CD4-positive, alpha-beta T cell treated with Interleukin-15 for 4 hours (primary cell): ENCODE measurements around the gene CACNA1E.

Source experiments
- DNase-seq: peaks from one replicate; pipeline ENCODE4 v3.0.0-alpha.2; 2020; ENCODE audit warnings: low spot score

CACNA1E gene

GRCh38 chr1:181483285-181484195, at the start of gene CACNA1E:
Gene CACNA1E, plus strand, starts transcription at chr1:181483517. Its CDS starts 228 bp downstream, at chr1:181483745.
- DNase-seq = no peak

- DNase-seq = no peak
Measured at GRCh38 chr1:181433931-181434330, 49.4 kb upstream of the CACNA1E start.

GRCh38 chr1:181438013-181438412, 45.3 kb upstream of the CACNA1E start:
- DNase-seq = no peak

GRCh38 chr1:181440510-181440909, 42.8 kb upstream of the CACNA1E start:
- no peak for DNase-seq

GRCh38 chr1:181442181-181442525, 41.2 kb upstream of the CACNA1E start:
- DNase-seq = no peak

GRCh38 chr1:181443231-181443853, 40.0 kb upstream of the CACNA1E start:
- no peak for DNase-seq

- DNase-seq = no peak
Measured at GRCh38 chr1:181445436-181445835, 37.9 kb upstream of the CACNA1E start.

GRCh38 chr1:181448461-181448860, 34.9 kb upstream of the CACNA1E start:
- DNase-seq = no peak

- no peak for DNase-seq
Measured at GRCh38 chr1:181451661-181452230, 31.6 kb upstream of the CACNA1E start.

- DNase-seq = no peak
Measured at GRCh38 chr1:181452746-181453145, 30.6 kb upstream of the CACNA1E start.

- DNase-seq = no peak
Measured at GRCh38 chr1:181453541-181454201, 29.6 kb upstream of the CACNA1E start.

- no peak for DNase-seq
Measured at GRCh38 chr1:181456551-181456950, 26.8 kb upstream of the CACNA1E start.

- no peak for DNase-seq
Measured at GRCh38 chr1:181458419-181458818, 24.9 kb upstream of the CACNA1E start.

- no peak for DNase-seq
Measured at GRCh38 chr1:181459067-181459466, 24.2 kb upstream of the CACNA1E start.

- DNase-seq = no peak
Measured at GRCh38 chr1:181469829-181470228, 13.5 kb upstream of the CACNA1E start.

GRCh38 chr1:181475580-181475979, 7.7 kb upstream of the CACNA1E start:
- no peak for DNase-seq

- DNase-seq = no peak
Measured at GRCh38 chr1:181476581-181476980, 6.7 kb upstream of the CACNA1E start.

GRCh38 chr1:181478306-181478705, 5.0 kb upstream of the CACNA1E start:
- no peak for DNase-seq

GRCh38 chr1:181479137-181479745, 4.1 kb upstream of the CACNA1E start:
- DNase-seq = peak; percentile 12

GRCh38 chr1:181482001-181482430, 1.3 kb upstream of the CACNA1E start:
- no peak for DNase-seq

- no peak for DNase-seq
Measured at GRCh38 chr1:181482521-181483284, 614 bp upstream of the CACNA1E start.
